ENCODE results near the gene HSFX3.
"Not testable (repeated sequence)": the region's sequence is repeated elsewhere in the genome, so short reads cannot be mapped to it uniquely, and the experiment has no call there.

Gene HSFX3, protein sequence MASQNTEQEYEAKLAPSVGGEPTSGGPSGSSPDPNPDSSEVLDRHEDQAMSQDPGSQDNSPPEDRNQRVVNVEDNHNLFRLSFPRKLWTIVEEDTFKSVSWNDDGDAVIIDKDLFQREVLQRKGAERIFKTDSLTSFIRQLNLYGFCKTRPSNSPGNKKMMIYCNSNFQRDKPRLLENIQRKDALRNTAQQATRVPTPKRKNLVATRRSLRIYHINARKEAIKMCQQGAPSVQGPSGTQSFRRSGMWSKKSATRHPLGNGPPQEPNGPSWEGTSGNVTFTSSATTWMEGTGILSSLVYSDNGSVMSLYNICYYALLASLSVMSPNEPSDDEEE

GRCh38 chrX:149549701-149550100 is at the start of gene HSFX3:
Gene HSFX3, minus strand, starts transcription at chrX:149549924. Its CDS starts 72 bp downstream, at chrX:149549852.
- DNase-seq = not testable (repeated sequence)

GRCh38 chrX:149598603-149599002 is 48.9 kb upstream of the HSFX3 start:
- DNase-seq = not testable (repeated sequence)

DNA sequence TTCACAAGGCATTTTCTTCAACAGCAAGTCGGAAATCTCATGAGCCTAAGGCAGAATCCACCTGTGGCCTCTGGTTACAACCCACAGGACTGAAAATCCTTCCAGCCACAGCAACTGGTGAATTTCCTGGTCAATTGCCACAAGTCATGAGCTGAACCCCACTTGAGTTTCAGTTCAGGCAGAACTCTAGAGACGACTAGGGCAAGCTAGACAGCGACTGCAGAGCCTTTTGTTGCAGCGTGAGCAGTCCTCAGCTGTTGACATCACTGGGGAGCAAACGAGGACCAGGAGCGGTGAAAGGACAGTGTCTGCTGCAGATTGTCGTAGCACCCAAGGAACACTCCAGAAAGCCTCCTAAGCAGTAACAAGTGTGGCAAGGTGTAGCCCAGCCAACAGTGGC is 46.2 kb upstream of the HSFX3 start:
- not testable (repeated sequence) for DNase-seq

GRCh38 chrX:149595214-149595613 is 45.5 kb upstream of the HSFX3 start, which contains the start of gene HSFX2:
Gene HSFX2, minus strand, starts transcription at chrX:149595314. Its CDS starts 614 bp downstream, at chrX:149594700.
- not testable (repeated sequence) for DNase-seq

- not testable (repeated sequence) for DNase-seq
These were observed 41.3 kb upstream of the HSFX3 start for GRCh38 chrX:149590993-149591392.

- DNase-seq = not testable (repeated sequence)
These were observed 37.6 kb upstream of the HSFX3 start, which contains the start of gene MAGEA9B for GRCh38 chrX:149587359-149587758. Gene MAGEA9B, minus strand, starts transcription at chrX:149587459. Its CDS starts 4,280 bp downstream, at chrX:149583179.

DNA sequence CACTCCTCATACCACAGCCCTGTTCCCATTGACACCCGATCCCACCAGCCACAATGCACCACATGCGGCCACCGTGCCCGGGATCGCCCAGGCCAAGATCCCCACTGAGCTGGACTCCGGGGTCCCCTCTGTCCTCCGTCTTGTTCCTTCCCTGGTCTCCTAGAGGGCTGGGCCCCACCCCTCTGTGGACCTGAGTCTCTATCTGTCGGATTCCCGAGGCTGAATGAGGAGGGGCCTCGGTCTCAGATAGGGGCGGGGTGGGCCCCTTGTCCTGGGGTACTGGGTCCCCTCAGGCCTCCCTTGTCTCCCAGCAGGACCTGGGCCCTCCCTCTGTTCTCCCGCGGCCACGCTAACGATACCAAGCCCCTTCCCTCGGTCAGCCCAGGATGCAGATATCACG is 35.9 kb upstream of the HSFX3 start:
- DNase-seq = not testable (repeated sequence)

- not testable (repeated sequence) for DNase-seq
These were observed 23.7 kb upstream of the HSFX3 start for GRCh38 chrX:149573456-149573855.

- no peak for DNase-seq
These were observed 23.0 kb upstream of the HSFX3 start for GRCh38 chrX:149572743-149573142.

DNA sequence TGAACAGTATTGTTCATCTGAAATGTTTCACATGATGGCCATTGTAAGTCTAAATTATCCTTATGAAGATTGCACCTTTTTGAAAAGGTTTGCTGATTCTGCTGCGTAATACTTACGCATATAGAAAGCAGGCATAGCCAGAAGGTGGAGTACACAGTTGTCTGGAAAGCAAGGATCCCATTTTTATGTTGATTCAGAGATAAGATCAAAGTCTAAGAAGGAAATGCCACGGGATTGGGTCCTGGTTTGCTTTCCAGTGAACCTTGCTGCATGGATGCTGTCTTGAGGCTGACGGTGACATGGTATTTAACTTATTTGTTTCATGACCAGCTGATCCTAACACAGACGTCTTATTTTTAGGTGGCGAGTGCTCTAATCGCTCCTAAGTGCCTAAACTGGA is 22.0 kb upstream of the HSFX3 start:
- no peak for DNase-seq

DNA sequence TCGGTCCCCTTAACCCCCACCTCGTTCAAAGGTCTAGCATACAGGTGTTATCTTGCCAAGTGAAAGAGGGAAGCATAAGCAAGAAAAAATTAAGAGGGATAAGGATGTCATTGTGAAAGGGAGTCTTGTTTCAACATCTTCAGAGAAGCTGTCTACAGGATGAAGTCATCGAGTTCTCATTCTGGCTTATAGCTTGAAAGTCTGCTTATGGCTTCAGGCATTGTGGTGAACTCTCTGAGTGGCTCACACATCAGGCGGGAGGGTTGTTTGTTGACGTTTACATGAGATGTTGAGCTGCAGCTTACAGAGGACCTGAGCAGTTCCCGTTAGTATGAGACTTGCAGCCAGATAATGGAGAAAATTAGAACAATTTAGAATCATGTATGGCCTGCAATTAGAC is 20.9 kb upstream of the HSFX3 start:
- DNase-seq = peak; percentile 30

- DNase-seq = no peak
These were observed 20.0 kb upstream of the HSFX3 start for GRCh38 chrX:149569770-149570169.

DNA sequence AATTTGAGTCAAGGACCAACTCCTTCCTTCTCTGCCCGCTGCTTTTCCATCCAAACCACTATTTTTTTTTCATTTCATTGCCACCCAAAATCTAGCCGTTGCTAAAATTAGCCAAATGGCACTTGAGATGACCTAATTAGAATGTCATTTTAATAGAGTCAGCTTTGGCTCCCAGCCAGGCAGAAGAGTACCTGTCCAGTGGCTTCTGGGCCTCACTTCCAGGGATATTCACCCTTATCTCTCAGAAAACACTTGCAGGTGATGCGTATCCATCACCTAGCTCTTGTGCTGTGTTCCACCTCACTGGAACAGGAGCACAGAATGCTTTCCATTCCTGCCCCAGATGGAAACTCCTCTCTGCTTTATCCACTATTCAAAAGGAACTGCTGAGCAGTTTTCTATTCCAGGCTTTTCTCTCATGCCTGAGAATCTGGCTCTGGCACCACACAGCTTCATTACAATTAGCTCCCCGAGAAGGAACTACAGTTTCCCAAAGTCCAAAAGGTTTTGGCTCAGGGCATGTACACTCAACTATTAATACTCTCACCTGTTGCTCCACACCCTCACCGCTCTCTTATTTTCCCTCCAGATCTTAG is 19.1 kb upstream of the HSFX3 start:
- DNase-seq = peak; percentile 65

DNA sequence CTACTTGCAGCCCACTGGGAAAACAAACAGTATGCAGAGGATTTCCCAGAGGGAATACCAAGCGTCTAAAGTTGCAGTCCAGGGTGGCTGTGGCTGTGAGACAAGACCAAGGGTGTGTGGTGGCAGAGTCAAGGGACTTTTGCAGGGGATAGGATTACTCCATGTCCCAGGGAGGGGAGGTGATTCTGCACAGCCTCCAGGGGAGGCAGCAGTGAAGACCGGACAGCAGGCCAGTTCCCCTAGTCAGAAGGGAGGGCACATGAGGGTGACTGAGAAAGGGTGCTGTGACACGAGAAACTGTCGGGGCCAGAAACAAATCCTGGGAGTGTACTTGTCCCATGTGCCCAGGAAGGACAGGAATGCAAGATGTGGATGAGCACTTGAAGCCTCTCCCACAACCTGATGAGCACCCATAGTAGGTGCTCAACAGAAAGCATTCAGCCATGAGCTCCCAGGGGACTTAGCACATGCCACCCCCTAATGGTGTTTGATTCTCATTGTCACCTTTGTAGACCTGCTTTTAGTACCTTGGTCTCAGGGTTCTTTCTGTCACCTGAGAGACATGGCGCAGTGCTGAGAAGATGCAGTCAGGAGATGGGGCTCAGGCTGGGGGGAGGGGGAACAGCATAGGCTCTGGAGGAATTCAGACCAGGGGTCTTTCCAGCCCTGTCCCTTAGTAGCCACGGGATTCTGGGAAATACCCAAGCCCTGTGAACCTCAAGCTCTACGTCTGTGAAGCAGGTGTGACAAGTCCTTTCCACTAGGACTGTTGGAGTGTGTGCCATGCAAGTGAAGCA is 18.1 kb upstream of the HSFX3 start:
- DNase-seq = no peak

GRCh38 chrX:149563359-149563758 is 13.6 kb upstream of the HSFX3 start:
- no peak for DNase-seq

DNA sequence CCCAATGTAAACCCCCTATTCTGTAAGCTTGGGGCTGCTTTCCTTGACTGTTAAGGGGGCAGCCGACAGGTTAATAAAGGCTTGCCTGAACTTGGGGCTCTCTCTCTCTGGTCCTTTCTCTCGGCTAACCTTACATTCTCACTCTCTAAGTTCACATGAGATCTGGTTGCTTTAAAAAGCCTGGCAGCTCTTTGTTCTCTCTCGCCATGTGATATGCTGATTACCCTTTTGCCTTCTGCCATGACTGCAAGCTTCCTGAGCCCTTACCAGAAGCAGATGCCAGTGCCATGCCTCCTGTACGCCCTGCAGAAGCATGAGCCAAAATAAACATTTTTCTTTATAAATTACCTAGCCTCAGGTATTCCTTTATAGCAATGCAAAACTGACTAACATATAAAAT is 5.5 kb upstream of the HSFX3 start:
- DNase-seq = not testable (repeated sequence)

GRCh38 chrX:149551939-149552248 is 2.2 kb upstream of the HSFX3 start:
- DNase-seq = not testable (repeated sequence)

GRCh38 chrX:149551245-149551938 is 1.7 kb upstream of the HSFX3 start:
- DNase-seq = not testable (repeated sequence)

- DNase-seq = not testable (repeated sequence)
These were observed 730 bp upstream of the HSFX3 start for GRCh38 chrX:149550454-149550853.

DNA sequence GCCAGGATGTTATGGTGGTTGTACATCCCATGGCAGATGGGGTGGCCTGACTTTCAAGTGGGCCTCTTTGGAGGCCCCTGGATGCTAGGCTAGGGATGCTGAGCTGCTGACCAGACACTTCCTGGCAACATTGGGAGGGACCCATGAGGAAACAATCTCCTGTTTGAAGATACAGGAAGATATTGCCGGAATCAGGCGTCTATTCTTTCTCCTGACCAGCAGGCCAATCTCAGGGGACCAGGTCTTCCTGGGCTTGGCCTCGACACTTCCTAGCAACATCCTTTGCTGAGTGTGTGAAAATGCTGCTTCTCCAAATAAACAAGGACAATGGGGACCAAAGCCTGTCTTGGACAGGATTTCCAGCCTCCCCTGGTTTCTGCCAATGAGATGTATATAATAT is 1.9 kb downstream of the HSFX3 start:
- DNase-seq = not testable (repeated sequence)

- DNase-seq = not testable (repeated sequence)
These were observed 2.8 kb downstream of the HSFX3 start for GRCh38 chrX:149546962-149547361.

Data from DMS79 (cell line).